HG02588 (cell line): ENCODE results near the gene CDA.

Source experiments
- ATAC-seq: cut with Tn5 transposase; IDR thresholded peaks from one replicate; pipeline ENCODE4 v1.9.1; 2021; ENCODE audit warnings: mild to moderate bottlenecking, moderate library complexity; ENCODE audit not compliant: unreplicated experiment

CDA gene

DNA sequence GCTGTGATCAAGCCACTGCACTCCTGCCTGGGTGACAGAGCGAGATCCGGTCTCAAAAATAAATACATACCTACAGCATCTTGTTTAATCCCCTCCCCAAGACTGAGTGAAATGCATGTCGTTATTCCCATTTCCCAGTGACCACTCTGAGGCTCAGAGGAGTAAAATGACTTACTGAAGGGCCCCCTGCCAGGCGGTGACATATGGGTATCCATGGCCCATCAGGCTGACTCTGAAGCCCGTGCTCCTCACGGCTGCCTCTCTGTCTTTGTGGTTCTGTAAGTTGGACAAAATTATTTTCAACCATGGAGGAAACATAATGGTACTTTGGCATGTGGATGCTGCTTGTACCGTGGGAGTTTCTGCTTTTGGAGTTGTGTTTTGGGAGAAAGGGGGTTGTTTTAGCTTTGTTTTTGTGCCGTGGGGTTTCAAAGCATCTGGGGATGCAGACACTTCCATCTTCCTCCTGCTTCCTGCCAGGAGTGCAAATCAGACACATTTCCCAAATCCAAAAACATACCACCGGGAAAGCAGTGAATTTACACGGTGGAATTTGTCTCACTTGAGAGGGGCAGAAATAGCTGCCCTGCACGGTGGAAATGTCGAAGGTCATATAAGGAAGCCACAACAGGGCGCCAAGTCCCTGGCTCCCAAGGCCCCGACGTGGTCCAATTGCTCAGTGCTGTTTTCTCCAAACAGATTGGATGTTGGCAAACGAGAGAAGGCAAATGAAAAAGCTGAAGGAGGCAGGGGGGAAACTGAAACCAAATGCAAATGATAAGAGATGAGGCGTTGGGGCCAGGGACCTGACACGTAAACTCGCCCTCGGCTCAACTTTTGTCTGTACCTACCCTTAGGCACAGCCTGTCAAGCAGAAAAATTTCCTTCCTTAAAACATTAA lies 27.3 kb downstream of the CDA start:
- ATAC-seq: no peak

DNA sequence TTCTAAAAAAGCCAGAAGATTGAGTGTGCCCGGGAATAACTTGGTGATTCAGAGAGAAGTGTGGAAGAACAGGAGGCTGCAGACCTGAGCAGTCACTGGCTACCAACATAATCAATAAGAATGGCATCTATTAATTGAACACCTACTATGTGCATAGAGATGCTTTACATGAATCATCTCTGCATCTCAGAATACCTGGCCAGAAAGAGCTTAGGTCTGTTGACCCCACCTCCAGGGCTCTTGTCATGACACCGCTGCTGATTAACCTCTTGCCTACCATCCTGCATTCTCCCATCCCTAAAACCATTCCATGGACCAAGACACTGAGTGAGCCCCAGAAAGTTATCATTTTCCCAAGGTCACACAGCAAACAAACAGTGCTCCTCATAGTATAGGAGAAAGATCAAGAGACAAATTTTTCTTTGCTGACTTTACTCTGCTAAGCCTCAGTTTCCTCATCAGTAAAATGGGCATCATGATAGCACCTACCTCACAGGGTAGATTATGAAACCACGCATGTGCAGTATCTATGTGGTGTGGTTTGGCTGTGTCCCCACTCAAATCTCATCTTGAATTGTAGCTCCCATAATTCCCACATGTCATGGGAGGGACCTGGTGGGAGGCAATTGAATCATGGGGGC lies 28.1 kb downstream of the CDA start:
- no peak for ATAC-seq

DNA sequence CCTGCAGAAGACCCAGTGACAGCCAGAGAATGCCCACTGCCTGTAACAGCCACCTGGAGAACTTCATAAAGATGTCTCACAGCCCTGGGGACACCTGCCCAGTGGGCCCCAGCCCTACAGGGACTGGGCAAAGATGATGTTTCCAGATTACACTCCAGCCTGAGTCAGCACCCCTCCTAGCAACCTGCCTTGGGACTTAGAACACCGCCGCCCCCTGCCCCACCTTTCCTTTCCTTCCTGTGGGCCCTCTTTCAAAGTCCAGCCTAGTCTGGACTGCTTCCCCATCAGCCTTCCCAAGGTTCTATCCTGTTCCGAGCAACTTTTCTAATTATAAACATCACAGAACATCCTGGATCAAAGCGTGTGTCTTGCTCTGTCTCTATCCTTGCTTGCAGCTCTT lies 29.7 kb downstream of the CDA start:
- no peak for ATAC-seq

DNA sequence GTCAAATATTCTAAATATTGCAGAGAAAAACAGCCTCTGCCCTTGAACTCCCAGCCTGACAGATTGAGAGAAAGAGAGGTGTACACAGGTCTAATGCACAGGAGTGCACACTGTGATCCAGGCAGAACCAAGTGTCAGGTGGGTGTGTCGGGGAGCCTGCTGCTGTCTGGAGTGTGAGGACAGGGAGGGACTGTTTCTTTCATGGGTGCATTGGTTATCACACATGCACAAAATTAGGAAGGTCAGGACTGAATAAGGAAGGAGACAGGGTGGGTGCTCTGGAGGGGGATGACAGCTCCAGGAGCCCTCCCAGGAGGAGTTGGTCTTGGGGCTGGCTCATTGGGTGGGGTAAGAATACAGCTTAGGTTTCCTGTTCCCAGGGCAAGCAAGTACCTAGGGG lies 31.1 kb downstream of the CDA start:
- no peak for ATAC-seq

DNA sequence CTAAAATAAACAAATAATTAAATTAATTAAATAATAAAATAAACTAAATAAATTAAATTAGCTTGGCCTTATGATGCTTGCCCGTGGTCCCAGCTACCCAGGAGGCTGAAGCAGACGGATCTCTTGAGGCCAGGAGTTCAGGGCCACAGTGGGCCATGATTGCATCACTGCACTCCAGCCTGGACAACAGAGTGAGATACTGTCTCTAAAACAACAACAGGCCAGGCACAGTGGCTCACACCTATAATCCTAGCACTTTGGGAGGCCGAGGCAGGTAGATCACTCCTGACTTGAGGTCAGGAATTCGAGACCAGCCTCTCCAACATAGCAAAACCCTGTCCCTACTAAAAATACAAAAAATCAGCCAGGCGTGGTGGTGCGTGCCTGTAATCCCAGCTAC lies 32.1 kb downstream of the CDA start:
- ATAC-seq: no peak

DNA sequence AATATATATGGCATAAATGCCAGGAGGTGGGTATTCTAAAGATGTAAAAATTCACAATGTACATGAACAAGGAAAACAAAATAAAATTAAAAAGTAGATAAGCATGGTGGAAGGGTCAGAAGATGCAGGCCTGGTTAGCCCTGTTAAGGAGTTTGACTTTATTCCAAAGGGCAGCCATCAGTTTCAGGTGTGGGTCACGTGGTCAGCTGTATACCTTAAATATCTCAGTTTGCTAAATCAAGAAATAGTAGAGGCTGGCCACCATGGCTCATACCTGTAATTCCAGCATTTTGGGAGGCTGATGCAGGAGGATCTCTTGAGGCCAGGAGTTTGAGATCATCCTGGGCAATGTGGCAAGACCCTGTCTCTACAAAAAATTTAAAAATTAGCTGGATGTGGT lies 35.8 kb downstream of the CDA start:
- no peak for ATAC-seq

DNA sequence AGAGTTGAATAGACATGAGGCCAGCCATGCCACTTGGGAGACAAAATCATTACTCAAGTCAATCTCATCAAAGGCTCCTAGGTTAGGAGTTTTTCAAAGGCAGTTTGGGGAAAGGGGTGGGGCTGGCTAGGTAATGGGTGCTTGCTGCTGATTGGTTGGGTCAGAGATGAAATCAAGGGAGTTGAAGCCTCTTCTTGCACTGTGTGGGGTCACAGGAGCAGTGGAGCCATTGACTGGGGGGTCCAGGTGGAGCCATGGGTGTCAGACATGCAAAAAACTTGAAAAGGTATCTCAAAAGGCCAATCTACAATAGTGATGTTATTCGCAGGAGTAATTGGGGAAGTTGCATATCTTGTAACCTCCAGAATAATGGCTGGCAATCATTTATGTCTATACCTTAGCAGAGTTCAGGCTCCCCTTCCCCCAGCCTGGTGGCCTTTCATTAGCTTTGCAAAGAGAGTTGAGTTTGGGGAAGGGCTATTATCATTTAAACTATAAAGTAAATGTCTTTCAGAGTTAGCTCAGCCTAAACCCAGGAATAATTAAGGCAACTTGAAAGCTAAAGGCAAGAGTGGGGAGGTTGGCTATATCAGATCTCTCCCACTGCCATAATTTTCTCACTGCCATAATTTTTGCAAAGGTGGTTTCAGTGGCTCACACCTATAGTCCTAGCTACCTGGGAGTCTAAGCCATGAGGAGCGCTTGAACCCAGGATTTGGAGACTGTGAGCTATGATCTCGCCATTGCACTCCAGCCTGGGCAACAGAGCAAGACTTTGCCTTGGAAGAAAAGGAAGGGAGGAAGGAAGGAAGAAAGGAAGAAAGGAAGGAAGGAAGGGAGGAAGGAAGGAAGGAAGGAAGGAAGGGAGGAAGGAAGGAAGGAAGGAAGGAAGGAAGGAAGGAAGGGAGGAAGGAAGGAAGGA lies 36.5 kb downstream of the CDA start:
- ATAC-seq: no peak

DNA sequence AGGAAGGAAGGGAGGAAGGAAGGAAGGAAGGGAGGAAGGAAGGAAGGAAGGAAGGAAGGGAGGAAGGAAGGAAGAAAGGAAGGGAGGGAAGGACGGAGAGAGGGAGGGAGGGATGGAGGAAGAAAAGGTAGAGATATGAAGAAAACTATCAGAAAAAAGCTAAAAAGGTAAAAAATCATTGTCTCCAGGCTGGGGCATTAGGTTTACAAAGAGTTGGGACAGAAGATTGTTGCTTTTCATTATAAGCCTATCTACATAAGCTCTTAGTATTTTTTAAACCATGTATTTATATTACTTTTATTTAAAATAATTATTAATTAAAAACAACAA lies 37.2 kb downstream of the CDA start:
- ATAC-seq: no peak

DNA sequence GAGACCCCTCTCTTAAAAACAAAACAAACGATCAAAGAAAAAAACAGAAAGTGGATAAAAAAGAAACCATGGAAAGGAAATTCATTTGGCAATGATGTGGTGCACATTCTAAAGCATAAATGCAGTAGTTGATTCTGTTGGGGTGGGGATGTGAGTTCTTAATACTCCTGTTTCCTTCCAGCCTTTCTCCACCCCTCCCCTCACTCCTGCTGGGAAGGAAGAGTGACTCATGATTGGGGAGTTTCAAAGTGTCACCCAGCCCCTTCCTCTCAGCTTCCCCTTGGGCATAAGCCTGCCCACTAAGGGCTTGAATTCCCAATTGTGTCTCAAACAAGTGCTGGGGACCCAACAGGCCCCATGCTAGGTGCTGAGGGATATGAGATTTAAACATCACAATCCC lies 37.6 kb downstream of the CDA start:
- ATAC-seq: no peak

DNA sequence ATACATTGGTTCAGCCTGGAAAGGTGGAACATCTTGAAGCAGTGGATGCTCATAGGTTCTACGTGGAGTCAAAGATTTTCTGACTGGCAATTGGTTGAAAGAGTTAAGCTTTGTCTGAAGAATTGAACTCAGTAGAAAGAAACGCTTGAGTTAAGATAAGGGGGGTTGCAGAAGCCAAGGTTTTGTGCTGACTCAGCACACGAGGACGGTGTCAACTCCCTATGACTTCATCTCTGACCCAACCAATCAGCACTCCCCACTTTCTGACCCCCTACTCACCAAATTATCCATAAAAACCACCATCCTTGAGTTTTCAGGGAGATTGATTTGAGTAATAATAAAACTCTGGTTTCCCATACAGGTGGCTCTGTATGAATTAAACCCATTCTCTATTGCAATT lies 41.8 kb downstream of the CDA start:
- ATAC-seq: no peak

DNA sequence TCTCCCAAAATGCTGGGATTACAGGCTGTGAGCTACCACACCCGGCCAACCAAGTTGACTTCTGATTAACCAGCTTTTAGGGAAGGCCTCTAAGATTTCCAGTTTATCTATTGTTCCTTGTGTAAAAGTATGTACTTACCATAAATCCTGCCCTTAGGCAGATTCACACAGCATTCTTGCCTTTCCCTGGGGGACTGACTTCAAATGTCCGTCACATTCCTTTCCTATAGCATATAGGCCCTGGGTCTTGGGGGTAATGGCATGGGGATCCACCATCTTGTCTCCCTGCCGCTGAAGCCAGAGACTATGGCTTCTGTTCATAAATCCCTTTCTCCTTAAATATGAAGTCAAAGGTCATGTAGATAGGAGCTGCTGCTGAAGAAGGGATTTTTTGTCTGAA lies 43.5 kb downstream of the CDA start:
- ATAC-seq: no peak

DNA sequence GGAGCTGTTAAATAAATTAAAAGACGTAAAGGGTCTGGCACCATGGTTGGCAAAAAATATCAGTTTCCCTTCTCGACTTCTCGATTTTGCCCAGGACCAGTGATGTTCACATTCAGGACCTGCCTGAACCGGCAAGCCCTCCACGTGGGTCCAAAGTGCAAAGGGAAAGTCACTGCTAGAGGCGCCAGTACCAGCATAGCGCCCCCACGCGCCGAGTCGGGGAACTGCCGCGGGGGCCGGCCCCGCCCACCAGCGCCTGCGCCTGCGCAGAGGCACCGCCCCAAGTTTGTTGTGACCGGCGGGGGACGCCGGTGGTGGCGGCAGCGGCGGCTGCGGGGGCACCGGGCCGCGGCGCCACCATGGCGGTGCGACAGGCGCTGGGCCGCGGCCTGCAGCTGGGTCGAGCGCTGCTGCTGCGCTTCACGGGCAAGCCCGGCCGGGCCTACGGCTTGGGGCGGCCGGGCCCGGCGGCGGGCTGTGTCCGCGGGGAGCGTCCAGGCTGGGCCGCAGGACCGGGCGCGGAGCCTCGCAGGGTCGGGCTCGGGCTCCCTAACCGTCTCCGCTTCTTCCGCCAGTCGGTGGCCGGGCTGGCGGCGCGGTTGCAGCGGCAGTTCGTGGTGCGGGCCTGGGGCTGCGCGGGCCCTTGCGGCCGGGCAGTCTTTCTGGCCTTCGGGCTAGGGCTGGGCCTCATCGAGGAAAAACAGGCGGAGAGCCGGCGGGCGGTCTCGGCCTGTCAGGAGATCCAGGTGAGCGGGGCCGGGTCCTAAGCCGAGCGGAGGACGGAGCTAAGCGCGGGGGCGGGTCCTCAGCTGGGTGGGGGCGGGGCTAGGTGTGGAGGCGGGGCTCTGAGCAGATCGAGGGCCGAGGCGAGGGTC lies 44.5 kb downstream of the CDA start, which contains the start of gene PINK1:
Gene PINK1 (plus strand): TSS at position 269 of the 875 bp plus-strand sequence. CDS start 91 bp downstream, at position 360.
- ATAC-seq: peak; percentile 69

DNA sequence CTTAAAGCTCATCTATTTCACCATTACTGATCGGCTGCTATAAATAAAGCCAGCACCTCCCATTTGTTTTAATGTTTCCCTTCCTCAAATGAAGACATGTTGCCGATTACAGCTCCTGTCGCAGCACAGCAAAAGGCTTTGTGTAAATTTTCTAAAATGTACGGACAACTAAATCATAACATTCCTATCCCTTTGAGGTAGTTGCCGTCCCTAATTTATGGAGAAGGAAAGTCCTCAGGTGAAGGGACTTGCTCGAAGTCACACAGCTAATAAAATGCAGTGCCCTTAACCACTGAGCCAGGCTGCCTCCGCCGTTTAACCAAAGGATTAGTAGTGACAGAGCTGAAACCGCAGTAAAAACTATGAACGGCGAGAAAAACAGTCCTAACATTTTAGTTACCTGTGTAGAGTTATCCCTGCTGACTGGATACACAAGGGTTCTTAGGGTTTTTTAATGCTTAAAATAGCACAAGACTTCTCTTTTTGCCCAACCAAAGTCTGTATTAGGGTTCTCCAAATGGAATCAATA lies 45.2 kb downstream of the CDA start:
- no peak for ATAC-seq

DNA sequence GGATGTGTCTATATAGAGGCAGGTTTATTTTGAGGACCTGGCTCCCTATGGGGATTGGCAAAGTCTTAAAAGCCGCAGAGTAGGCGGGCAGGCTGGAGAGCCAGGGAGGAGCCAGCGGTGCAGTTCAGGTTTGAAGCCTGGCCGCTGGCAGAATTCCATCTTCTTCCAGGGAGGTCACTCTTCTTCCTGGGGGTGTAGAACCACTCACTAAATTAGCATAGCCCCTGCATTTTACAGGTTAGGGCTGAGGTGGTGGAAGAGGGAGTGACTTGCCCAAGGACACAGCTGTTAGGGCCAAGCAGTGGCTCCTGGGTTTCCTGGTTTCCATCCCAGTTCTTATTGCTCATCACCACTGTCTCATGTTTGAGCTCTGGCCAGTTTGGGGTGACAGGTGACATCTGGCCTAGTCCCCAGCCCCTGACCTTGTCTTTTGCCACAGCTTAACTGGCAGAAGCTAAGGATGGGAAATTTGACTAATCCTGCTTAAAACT lies 45.7 kb downstream of the CDA start:
- ATAC-seq: no peak

DNA sequence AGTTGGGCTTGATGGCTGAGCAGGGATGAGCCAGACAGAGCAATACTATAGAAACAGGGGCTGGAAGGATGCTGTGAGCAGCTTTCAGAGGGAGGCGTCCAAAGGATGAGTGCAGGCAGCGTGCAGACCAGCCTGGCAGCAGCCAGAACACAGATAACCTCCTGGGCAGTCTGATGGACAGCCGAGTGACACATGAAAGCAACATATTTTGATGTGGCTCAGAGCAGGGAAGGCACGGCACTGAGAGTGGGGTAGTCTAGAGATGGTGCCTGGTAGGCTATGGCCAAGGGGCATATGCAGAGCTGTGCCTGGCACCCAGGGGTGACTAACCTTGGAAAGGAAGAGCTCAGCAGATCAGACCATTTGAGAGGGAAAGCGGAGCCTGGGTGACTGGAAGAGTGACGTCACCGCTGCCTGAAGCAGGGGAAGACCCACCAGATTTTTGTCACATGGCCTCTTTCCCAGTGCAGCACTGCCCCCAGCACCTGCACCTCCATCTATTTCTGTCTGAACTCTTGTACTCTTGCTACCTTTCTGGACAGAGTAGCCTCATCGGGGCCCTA lies 48.0 kb downstream of the CDA start:
- ATAC-seq: no peak

DNA sequence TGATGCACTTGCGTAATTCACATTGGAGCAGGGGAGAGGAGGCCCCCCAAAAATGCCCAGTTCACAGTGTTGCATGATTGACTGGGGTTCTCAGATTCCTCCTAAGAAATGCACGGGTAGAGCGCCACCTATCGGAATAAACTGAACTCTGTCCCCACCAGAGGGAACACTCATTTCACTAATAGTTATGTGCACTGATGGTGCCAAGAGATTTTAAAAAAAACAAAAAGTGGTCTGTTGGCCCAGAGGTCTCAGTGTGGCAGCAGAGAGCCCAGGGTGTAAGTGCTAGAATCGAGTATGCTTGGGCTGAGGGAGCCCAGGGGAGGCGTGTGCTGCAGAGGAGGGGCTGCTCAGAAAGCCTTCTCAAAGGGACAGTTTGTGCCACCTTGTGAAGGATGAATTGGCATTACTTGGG lies 51.3 kb downstream of the CDA start:
- no peak for ATAC-seq

DNA sequence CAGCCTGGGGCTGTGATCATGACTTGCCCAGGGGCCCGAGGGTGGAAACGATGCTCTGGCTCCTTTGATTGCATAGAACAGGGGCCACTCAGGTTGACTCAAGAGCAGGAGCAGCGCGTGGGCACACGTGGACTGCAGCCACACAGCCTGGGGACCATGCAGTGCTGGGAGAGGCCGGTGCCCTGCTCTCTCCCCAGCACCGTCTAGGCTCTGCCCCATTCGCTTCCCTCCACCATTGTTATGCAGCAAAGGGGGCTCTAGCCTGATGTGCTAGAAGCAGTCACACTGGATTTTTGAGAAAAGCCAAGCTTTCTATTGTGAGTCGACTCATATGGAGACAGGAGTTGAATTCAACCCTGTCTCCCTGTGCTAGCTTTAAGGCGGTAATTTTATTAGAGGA lies 53.1 kb downstream of the CDA start:
- no peak for ATAC-seq

DNA sequence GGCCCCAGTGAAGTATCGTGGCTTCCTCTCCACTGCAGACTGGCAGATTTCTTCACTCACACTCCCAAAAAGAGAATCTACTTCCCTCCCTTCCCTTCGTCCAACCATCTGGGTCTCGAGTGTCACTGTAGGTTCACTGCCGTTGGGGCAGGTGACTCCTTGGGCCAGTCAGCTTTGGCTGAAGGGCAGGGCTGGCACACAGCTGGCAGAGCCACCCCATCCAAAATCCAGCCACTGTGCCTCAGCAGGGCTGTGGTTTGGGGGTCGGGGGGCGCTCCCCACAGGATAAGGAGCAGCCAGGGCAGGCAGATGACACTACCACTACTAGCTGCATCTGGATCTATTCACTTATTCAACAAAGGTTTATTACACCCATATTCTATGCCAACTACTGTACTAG lies 54.2 kb downstream of the CDA start:
- ATAC-seq: no peak

DNA sequence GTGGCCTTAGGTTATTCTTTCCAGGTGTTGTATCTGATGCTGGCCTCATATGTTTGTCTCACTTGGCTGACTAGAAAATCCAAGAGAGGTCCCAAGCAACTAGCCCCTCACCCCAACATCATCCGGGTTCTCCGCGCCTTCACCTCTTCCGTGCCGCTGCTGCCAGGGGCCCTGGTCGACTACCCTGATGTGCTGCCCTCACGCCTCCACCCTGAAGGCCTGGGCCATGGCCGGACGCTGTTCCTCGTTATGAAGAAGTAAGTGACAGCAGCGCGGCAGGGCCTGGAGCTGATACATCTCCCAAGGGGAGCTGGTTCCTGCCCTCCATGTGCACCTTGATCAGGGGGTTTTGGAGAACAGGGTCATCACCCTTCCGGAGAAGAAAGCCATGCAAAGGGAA lies 55.5 kb downstream of the CDA start:
- ATAC-seq: no peak

DNA sequence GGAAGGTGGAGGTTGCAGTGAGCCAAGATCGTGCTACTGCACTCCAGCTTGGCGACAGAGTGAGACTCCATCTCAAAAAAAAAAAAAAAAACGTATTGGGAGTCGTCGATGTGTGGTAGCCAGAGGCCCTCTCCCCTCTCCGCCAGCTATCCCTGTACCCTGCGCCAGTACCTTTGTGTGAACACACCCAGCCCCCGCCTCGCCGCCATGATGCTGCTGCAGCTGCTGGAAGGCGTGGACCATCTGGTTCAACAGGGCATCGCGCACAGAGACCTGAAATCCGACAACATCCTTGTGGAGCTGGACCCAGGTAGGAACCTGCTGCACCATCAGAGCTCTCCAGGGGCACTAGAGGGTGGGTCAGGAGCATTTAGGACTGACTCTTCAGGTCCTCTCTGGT lies 56.5 kb downstream of the CDA start:
- no peak for ATAC-seq
